Measurements from ENCODE around the gene TMEM106B.
A peak's percentile ranks its signal among the peaks of the same experiment; 100 is the strongest.
"Not testable (repeated sequence)": the region's sequence is repeated elsewhere in the genome, so short reads cannot be mapped to it uniquely, and the experiment has no call there.

The TMEM106B gene

DNA sequence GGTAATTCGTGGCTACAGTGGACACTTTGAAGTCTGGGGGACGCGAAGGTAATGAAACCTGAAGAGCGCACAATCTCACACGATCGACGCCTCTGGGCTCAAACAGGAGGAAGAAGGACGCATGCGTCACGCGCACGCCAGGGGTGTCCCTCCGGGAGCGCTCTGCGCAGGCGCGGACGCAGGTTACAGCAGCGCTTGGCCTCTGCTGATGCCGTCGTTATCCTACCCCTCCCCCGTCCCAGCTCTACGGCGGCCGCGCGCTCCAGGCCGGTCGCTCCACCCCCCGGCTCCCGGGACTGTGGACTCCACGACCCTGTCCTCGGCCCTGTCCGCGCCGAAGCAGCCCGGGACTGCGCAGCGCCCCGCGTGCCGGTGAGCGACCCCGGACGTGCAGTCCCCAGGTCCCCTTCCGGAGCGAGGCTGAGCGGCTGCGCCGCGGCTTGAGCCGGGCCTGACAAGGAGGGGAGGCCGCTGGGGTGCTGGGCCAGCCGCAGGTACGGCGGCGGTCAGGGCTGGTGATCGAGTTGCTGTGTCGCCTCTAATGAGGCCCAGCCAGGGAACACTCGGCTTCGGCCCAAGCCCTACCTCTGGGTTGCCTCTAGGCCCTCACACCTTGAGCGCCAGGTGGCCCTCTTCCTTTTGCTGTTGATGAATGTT is at the start of gene TMEM106B:
Gene TMEM106B, plus strand, starts transcription at position 241 of the 657 bp plus-strand sequence. CDS start 3,517 bp downstream, outside the sequence.
- DNase-seq (ENCODE audit: low spot score), result peak; percentile 95

DNA sequence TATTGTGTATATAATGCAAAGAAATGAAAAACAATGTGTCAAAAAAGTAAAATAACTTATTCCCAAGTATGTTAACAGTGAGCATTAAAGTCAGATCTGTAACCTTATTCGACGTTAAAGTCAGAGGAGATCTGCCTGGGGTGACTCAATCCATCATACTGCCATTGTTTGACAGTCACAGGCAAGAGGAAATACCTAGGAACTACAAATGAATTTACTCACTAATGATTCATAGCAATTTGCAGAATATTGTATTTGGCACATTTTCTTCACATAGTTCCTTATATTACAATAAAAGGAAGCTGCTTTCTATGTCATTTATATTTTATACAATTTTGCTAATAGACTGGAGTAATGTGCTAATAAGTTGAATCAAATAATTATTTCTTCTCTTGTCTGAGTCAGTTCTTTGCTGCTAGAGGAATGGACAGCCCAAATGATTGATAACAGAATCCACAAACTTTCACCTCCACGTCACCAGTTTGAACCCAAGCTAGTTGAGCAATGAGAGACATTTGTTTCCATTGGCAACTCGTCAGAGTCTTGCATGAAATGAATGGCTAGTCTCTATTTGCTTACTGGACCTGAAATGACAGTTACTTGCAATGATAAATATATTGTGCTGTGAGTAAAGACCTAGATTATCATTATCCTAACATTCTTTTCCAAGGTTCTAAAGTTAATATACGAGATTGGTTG is 48.5 kb upstream of the TMEM106B start:
- no peak for DNase-seq (ENCODE audit: low spot score)

DNA sequence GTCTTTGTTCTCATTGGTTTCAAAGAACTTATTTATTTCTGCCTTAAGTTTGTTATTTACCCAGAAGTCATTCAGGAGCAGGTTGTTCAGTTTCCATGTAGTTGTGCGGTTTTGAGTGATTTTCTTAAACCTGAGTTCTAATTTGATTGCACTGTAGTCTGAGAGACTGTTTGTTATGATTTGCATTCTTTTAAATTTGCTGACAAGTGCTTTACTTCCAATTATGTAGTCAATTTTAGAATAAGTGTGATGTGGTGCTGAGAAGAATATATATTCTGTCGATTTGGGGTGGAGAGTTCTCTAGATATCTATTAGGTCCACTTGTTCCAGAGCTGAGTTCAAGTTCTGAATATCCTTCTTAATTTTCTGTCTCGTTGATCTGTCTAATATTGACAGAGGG is 43.0 kb upstream of the TMEM106B start:
- not testable (repeated sequence) for DNase-seq (ENCODE audit: low spot score)

DNA sequence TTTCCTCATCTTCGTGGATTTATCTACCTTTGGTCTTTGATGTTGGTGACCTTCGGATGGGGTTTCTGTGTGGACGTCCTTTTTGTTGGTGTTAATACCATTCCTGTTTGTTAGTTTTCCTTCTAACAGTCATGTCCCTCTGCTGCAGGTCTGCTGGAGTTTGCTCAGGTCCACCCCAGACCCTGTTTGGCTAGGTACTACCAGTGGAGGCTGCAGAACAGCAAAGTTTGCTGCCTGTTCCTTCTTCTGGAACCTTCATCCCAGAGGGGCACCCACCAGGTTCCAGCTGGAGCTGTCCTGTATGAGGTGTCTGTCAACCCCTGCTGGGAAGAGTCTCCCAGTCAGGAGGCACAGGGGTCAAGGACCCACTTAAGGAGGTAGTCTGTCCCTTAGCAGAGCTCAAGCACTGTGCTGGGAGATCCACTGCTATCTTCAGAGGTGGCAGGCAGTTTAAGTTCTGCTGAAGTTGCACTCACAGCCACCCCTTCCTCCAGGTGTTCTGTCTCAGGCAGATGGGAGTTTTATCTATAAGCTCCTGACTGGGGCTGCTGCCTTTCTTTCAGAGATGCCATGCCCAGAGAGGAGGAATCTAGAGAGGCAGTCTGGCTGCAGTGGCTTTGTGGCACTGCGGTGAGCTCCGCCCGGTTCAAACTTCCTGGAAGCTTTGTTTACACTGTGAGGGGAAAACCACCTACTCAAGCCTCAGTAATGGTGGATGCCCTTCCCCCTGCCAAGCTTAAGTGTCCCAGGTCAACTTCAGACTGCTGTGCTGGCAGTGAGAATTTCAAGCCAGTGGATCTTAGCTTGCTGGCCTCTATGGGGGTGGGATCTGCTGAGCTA is 40.9 kb upstream of the TMEM106B start:
- not testable (repeated sequence) for DNase-seq (ENCODE audit: low spot score)

DNA sequence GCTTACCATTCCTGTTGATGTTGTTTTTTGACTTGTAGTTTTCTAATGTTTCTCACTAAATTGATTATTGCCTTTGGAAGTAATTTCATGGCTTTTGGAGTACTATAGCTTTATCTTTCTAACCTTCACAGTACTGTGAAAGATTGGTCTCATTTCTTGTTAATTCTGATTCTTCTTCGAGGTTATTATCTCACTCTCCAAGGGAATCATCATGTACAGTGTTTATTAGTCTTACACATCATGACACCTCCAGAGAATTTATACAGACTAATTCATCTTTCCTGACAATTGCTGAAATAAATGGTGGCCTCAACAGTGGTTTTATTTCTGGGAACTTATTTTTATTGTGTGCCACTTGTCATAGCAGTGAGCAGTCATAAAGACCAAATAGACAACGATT is 37.4 kb upstream of the TMEM106B start:
- no peak for DNase-seq (ENCODE audit: low spot score)

DNA sequence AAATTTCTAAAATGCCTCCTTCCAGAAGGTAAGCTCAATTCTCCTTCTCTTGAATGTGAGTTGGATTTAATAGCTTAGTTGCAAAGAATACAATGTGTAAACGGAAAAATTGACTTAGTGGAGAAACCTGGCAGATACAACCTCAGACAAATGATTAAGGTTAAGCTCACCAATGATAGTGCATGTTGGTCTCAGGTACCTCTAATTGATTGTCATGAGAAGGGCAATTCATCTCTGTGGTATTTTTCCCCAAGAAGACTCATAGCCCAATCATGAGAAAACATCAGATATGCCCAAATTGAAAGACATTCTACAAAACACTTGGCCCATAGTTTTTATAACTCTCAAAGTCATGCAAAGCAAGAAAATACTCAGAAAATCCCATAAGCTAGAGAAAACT is 36.2 kb upstream of the TMEM106B start:
- DNase-seq (ENCODE audit: low spot score), result no peak

DNA sequence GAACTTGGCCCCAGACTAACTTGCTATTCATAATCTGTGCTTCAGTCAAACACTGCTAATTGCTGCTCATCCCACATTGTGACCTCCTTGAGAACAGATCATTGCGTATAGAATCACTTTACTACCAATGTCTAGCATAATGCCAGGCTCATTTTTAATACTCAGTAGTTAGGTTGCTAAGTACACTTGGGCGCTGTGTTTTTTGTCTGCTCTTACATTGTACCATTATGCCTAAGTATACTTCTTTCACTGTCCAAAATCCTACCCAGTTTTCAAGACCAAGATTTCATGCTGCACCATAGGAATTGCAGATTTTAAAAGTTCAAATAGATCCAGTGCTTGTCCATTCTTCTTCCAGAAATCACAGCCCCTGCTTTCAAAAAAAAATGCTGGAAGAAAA is 32.8 kb upstream of the TMEM106B start:
- DNase-seq (ENCODE audit: low spot score), result no peak

DNA sequence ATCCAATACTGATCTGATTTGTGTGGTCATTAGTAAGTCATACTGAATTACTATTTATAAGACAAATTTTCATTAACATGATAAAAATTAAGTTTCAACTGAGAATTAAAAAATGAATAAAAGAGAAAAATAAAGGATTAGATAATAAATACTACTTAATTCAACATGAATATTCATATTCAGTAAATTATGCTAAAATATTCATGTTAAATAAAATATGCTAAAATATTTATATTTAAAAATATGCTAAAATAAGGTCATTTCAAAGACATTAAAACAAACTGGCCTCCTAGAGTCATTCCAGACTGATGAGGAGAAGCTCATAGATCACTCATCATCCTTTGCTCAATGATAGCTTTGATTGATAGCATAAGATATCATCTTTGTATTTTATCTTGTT is 16.7 kb upstream of the TMEM106B start:
- DNase-seq (ENCODE audit: low spot score), result no peak

DNA sequence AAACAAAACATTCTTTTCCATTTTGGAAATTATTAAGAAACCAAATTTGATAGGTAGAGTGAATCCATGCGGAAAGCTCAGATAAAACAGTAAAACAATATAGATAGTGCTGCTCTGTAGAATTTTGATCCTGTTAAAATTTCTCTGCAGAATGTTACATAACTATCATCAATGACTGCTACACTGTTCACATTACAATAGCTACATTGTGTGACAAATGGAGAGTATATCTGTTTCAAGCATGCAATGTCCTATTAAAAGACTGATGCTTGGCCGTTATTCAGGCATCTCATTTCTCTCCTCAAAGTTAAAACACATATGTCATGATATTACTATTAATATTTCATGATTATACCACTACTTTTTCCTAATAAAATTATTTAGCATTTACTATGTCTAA is 14.7 kb upstream of the TMEM106B start:
- no peak for DNase-seq (ENCODE audit: low spot score)

DNA sequence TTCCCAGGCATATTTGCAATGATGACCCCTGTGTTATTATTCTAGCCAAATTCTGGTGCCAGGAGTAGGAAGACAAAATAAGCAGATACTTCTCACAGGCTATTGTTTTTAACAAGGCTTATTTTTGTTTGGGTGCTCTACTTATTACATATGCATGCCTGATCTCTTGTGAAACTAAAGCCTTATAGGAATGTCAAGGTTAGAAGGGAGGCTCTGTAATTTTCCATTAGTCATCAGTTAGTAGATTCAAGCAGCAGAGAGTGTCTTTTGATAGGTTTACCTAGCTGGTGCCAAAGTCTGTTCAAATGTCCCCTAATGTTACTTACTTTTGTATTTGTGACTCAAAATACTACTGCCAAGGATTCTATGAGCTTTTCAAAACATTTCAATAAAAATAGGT is 11.7 kb upstream of the TMEM106B start:
- DNase-seq (ENCODE audit: low spot score), result no peak

DNA sequence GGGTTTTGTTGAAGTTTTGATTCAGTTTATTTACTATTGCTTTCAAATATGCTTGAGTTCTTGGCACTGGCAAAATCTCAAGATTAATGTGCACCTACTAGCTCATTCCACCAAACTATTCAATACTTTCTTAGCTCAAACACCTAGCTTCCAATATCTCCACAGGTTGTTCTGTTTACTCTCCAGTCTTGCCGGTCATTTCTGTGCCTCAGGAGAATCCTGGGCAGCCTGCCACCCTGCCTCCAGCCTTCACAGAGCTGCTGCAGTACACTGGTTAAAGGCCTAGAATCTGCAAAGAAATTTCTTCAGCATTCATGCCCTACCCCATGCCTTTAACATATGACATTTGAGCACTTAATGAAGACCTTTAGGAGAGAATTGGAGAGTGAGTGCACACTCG is 4.0 kb upstream of the TMEM106B start:
- no peak for DNase-seq (ENCODE audit: low spot score)

DNA sequence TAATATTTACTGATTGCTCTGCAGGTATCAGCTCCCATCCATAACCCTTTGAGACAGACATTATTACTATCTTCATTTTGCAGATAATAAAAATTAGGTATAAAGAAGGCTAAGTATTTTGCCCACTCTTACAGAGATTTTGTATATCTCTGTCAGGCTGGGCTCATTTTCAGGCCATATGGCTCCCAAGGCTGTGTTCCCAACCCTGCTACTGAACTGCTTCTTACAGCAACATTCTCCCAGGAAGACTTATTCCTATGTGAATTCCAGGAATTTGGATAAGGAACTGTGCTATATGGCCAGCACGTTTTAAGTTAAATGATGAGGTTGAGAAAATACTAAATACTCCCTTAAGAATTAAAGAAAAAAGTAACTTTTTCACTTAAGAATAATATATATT is 1.9 kb upstream of the TMEM106B start:
- DNase-seq (ENCODE audit: low spot score), result no peak

DNA sequence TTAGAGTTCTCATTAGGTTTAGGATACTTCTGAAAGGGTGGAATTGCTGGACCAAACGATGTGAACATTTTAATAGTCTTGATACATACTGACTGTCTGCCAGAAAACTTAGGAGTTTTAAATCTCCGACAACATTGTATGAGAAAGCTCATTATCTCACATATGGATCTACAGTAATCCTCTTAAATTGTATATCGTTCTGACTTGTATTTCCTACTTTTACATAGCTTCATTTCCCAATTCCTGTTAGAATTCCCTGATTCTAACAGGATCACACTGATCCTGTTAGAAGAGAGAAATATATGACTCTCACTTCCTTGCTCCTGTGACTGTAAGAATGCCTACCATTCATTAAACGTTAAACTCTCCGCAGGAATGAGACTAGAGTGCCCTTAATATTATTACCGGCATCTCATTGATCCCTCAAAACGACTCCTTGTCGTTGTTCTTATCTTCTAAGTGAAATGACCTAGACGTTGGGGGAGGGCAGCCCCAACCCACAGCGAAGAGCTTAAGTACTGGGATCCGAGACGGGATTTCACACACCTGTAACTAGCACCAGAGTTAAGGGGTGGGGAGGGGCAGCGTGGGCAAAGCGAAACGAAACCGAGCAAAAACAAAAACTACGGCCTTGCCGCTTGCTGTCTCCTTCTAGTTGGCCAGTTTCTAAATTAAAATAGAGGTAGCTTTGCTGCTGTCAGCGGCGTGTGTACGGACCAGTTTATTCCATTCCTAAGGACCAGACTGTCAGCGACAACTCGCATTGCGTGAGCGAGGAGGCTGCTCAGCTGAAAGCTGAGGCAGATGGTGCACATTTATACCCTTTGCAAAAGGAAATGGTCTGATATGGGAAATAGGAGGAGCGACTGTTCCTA is 678 bp upstream of the TMEM106B start:
- no peak for DNase-seq (ENCODE audit: low spot score)

DNA sequence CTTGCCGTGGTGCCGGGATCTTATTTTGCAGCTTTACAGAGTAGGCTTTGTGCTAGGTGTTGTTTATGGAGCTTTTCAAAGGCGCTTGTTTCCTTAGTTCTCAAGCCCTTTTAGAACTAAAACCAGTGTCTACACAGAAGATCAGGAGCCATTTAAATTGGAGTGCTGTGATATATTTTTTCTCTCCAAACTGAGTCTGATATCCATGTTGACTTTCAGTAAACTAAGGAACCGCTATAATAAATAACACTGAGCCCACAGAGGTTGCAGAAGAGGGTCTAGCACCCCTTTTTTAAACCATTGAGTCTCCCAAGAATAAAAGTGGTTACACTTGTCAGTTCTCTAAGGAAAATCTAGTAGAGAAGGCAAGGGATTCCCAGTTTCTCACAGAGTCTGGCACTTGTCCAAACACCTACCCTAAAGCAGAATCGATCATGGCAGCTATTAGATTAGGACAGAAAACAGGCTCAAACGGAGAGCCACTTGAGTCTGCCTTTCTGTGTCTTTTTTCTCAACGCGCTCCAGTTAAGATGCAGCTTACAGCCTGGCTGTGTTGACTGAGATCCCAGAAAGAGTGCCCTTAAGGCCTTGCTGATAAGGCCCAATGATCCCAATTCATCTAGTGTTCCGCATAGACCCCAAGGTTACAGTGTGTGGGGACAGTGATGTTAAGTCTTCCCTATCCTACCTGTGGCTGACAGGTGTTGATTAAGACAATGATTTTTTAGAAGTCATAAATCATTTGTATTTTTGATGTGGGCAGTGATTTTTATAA is 804 bp downstream of the TMEM106B start:
- peak; percentile 34 for DNase-seq (ENCODE audit: low spot score)

DNA sequence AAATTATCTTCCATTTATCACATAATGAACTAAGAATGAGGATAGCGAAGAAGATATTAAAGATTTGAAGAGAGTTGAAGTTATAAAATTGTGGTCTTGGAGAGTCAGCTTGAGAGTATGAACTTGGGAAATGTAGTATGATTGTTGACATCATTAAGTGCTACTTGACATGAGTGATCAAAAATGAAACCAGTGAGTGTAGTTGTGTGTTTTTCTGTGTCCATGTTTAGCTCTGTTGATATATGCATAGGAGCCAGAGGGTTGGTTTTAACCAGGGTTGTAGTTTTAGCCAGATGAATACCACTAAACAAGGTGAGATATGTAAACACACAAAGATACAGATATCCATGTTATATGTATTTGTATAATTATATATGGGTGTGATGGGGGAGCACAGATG is 6.2 kb downstream of the TMEM106B start:
- no peak for DNase-seq (ENCODE audit: low spot score)

DNA sequence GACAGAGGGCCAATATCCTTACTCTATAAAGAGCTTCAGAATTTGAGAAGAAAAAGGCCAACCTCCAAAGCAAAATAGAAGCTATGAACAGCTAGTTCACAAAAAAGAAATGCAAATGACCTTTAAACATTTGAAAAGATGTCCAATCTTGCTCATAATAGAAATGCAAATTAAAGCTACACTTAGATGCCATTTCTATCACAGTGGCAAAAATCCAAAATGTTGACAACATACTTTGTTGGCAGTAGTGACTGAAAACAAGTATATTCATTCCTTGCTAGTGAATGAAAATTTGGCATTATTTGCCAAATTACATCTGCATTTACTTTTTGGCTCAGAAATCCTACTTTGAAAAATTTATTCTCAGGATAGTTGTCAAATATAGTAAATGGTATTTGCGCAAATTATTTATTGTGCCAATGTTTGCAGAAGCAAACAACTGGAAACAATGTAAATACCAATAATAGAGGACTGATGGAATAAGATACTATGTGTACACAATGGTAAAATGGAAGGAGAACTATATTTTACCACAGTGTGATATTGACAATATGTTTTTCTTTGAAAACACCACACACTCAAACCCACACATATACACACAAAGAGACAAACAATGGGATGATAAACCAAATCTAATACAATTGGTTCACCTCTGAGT is 9.4 kb downstream of the TMEM106B start:
- DNase-seq (ENCODE audit: low spot score), result no peak

DNA sequence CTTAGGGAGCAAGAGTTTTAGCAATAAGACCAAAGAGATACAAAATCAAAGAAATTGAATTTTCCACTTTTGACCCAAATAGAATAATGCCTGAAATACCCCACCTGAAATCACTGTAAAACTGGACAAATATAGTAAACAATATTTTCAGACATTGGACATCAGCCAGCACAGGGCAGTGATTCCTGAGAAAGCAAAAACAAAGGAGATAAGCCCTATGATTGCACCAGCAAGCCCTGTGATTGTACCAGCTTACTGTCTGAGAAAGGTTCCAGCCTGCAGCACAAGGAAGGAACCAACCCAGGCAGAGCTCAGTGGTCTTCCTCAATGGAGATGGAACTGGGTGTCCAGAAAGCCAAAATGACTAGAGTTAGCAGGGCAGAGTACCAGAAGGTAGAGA is 10.3 kb downstream of the TMEM106B start:
- DNase-seq (ENCODE audit: low spot score), result no peak

DNA sequence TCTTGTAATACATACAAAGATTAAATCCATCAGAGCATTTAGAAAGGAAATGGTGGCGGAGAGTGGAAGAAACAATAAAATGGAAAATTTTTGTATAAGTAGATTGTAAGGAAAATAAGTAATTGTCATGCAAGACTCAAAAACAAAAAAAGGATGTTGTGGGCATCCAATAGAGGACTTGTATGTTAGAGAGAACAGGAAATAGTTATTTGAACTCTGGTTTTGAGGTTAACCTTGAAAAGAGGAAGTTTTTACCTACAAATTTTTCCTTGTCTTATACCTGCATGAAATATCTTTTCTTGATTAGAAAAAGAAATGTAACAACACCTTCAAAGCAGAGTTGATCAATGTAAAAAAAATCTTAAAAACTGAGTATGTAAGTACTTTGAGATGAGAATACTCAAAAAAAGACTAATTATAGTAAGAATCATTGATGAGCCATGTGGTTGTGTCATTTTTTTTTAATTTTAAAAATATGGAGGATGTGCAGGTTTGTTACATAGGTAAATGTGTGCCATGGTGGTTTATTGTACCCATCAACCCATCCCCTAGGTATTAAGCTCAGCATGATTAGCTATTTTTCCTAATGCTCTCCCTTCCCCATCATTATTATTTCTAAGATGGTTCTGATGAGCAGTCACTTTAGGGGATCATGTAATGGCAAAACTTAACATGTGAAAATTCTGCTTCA is 11.9 kb downstream of the TMEM106B start:
- no peak for DNase-seq (ENCODE audit: low spot score)

DNA sequence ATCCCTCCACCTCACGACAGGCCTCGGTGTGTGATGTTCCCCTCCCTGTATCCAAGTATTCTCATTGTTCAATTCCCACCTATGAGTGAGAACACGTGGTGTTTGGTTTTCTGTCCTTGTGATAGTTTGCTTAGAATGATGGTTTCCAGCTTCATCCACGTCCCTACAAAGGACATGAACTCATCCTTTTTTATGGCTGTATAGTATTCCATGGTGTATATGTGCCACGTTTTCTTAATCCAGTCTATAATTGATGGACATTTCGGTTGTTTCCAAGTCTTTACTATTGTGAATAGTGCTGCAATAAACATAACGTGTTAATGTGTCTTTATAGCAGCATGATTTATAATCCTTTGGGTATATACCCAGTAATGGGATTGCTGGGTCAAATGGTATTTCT is 13.9 kb downstream of the TMEM106B start:
- DNase-seq (ENCODE audit: low spot score), result not testable (repeated sequence)

DNA sequence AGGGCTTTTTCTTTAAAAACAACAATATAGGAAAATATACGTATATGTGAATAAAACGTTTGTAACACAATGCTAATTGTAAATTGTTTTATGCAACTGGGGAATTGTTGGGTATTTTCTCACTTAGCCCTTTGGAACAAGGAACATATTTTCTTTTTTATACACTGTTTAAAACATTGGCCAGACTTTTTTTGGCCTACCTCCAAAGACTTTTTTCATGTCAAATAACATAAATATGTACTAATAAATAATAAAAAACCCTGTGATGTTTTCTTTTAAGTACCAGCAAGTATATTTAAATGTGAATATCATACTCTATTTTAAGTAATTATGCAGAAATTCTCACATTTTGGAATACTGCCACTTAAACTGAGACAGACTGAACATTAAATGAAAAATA is 15.7 kb downstream of the TMEM106B start:
- DNase-seq (ENCODE audit: low spot score), result no peak

All from hematopoietic multipotent progenitor cell treated with erythropoietin and hydrocortisone succinate and interleukin-3 and kit ligand, for 15 days (in vitro differentiated cells).